ENCODE data around the gene MAG.

The MAG gene

DNA sequence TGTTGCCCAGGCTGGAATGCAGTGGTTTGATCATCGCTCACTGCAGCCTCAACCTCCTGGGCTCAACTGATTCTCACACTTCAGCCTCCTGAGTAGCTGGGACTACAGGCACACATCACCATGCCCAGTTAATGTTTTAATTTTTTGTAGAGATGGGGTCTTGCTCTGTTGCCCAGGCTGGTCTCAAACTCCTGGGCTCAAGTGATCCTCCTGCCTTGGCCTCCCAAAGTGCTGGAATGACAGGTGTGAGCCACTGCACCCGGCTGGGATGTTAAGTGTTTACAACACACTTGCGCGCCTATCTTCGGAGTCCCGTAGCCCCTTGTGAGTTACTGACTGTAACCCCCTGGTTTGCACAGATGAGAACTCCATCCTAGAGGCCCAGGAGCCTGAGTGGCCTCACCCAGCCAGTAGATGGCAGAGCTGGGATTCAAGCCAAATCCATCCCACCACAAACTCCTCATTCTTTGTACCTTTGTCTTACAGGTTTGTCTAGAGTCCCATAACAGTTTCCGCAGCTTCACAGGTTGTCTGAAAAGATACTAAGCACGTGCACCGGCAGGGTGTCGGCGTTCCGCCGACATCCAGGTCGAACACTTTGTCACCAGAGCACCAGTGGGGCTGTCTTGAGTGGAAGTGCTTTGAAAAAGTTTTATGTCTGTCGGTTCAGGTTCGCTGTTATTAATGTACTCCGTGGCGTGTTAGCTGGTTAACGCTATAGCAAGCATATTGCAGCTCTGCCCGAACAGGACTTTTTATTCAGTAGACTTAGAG is 14.7 kb downstream of the MAG start:
- Histone ChIP-seq H3K4me1 (ENCODE audit: control insufficient read depth, low read depth, low read length) (no peaks in the 10 kb centered on the region), H3K9ac (ENCODE audit: low read length) (no peak overlapping the region), H3K36me3 (ENCODE audit: control insufficient read depth, low read depth, low read length) (no peaks in the 10 kb centered on the region), H3K9me3 (ENCODE audit: control insufficient read depth, low read depth, low read length) (no peaks in the 10 kb centered on the region), H3K27ac (ENCODE audit: low read length) (no peak overlapping the region), H3K27me3 (ENCODE audit: control insufficient read depth, insufficient read depth, low read length) (no peaks in the 10 kb centered on the region), H3K4me3 (ENCODE audit: low read length) (no peak overlapping the region)

- Histone ChIP-seq H3K36me3 (ENCODE audit: control insufficient read depth, low read depth, low read length) (no peaks in the 10 kb centered on the region), H3K4me1 (ENCODE audit: control insufficient read depth, low read depth, low read length) (no peaks in the 10 kb centered on the region), H3K4me3 (ENCODE audit: low read length) (no peak overlapping the region), H3K27ac (ENCODE audit: low read length) (no peak overlapping the region), H3K9ac (ENCODE audit: low read length) (no peak overlapping the region), H3K9me3 (ENCODE audit: control insufficient read depth, low read depth, low read length) (no peaks in the 10 kb centered on the region), H3K27me3 (ENCODE audit: control insufficient read depth, insufficient read depth, low read length) (no peaks in the 10 kb centered on the region)
Observed at GRCh38 chr19:35307931-35308330, 16.0 kb downstream of the MAG start.

GRCh38 chr19:35308910-35309309 is 16.9 kb downstream of the MAG start:
- Histone ChIP-seq H3K27me3 (ENCODE audit: control insufficient read depth, insufficient read depth, low read length) (no peaks in the 10 kb centered on the region), H3K9me3 (ENCODE audit: control insufficient read depth, low read depth, low read length) (no peaks in the 10 kb centered on the region), H3K4me1 (ENCODE audit: control insufficient read depth, low read depth, low read length) (no peaks in the 10 kb centered on the region), H3K4me3 (ENCODE audit: low read length) (no peak overlapping the region), H3K27ac (ENCODE audit: low read length) (no peak overlapping the region), H3K36me3 (ENCODE audit: control insufficient read depth, low read depth, low read length) (no peaks in the 10 kb centered on the region), H3K9ac (ENCODE audit: low read length) (no peak overlapping the region)

DNA sequence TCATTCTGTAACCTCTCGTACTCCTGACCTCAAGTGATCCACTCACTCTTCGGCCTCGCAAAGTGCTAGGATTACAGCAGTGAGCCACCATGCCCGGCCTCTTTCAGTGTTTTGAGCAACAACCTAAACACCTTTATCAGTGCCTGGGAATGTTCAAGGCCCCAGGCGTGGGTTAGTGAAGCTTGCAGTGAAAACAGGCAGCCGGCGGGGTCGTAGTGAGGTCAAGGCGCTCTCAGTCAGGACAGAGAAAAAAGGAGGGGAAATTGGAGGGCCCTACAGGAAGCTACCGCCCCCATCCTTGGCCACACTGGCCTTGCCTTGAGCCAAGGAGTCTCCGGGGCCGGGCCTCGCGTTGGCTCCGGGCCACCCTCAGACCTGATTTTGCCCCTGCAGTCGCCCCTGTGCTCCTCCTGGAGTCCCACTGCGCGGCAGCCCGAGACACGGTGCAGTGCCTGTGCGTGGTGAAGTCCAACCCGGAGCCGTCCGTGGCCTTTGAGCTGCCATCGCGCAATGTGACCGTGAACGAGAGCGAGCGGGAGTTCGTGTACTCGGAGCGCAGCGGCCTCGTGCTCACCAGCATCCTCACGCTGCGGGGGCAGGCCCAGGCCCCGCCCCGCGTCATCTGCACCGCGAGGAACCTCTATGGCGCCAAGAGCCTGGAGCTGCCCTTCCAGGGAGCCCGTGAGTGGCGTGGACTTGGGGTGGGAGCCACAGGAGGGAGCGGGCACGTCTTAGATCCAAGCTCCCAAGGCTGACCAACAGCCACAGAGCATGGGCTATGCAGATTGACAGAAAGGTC is 17.7 kb downstream of the MAG start:
- H3K9ac ChIP-seq (ENCODE audit: low read length), result no peak overlapping the region
- no peaks in the 10 kb centered on the region for H3K36me3 ChIP-seq (ENCODE audit: control insufficient read depth, low read depth, low read length)
- H3K27me3 ChIP-seq (ENCODE audit: control insufficient read depth, insufficient read depth, low read length), result no peaks in the 10 kb centered on the region
- H3K4me1 ChIP-seq (ENCODE audit: control insufficient read depth, low read depth, low read length), result no peaks in the 10 kb centered on the region
- no peak overlapping the region for H3K4me3 ChIP-seq (ENCODE audit: low read length)
- H3K27ac ChIP-seq (ENCODE audit: low read length), result no peak overlapping the region
- no peaks in the 10 kb centered on the region for H3K9me3 ChIP-seq (ENCODE audit: control insufficient read depth, low read depth, low read length)

DNA sequence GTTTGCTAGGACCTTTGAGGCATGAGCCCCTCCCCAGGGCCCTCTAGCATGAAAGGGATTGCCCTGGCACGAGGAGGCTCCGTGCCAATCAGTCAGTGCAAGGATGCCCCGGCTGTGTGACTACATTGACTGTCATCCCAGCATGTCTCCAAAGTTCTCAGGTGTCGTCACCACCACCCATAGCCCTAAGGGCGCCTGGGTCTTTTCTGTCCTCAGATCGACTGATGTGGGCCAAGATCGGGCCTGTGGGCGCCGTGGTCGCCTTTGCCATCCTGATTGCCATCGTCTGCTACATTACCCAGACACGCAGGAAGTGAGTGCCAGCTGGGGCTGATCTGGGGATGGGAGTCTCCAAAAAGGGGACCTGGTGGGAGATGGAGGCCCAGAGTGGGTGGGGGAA is 18.4 kb downstream of the MAG start:
- no peaks in the 10 kb centered on the region for H3K36me3 ChIP-seq (ENCODE audit: control insufficient read depth, low read depth, low read length)
- H3K27me3 ChIP-seq (ENCODE audit: control insufficient read depth, insufficient read depth, low read length), result no peaks in the 10 kb centered on the region
- no peaks in the 10 kb centered on the region for H3K9me3 ChIP-seq (ENCODE audit: control insufficient read depth, low read depth, low read length)
- no peaks in the 10 kb centered on the region for H3K4me1 ChIP-seq (ENCODE audit: control insufficient read depth, low read depth, low read length)
- no peak overlapping the region for H3K9ac ChIP-seq (ENCODE audit: low read length)
- H3K27ac ChIP-seq (ENCODE audit: low read length), result no peak overlapping the region
- no peak overlapping the region for H3K4me3 ChIP-seq (ENCODE audit: low read length)

DNA sequence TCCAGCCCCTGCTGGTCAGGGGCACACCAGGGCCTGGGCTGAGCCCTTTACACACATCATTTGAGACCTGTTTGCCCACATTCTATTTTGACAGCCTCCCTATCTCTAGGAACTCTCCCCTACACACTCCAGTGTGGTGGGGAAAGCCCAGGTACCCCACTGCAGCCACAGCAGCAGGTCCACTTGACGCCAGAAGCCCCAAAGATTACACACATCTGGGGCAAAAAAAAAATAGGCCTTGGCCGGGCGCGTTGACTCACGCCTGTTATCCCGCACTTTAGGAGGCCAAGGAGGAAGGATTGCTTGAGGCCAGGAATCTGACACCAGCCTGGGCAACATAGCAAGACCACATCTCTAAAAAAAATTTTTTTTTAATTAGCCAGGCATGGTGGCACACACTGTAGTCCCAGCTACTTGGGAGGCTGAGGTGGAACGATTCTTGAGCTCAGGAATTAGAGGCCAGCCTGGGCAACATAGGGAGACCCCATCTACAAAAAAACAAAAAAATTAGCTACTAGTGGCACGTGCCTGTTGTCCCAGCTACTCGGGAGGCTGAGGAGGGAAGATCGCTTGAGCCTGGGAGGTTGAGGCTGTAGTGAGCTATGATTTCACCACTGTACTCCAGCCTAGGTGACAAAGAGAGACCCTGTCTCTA is 19.0 kb downstream of the MAG start:
- H3K9me3 ChIP-seq (ENCODE audit: control insufficient read depth, low read depth, low read length), result no peaks in the 10 kb centered on the region
- no peak overlapping the region for H3K4me3 ChIP-seq (ENCODE audit: low read length)
- no peak overlapping the region for H3K27ac ChIP-seq (ENCODE audit: low read length)
- no peaks in the 10 kb centered on the region for H3K27me3 ChIP-seq (ENCODE audit: control insufficient read depth, insufficient read depth, low read length)
- H3K9ac ChIP-seq (ENCODE audit: low read length), result no peak overlapping the region
- no peaks in the 10 kb centered on the region for H3K36me3 ChIP-seq (ENCODE audit: control insufficient read depth, low read depth, low read length)
- H3K4me1 ChIP-seq (ENCODE audit: control insufficient read depth, low read depth, low read length), result no peaks in the 10 kb centered on the region

- H3K9ac ChIP-seq (ENCODE audit: low read length), result no peak overlapping the region
Observed at GRCh38 chr19:35311901-35312665, 20.1 kb downstream of the MAG start.

GRCh38 chr19:35313587-35313986 is 21.6 kb downstream of the MAG start:
- Histone ChIP-seq H3K27ac (ENCODE audit: low read length) (no peak overlapping the region), H3K9me3 (ENCODE audit: control insufficient read depth, low read depth, low read length) (no peaks in the 10 kb centered on the region), H3K36me3 (ENCODE audit: control insufficient read depth, low read depth, low read length) (no peaks in the 10 kb centered on the region), H3K4me1 (ENCODE audit: control insufficient read depth, low read depth, low read length) (no peaks in the 10 kb centered on the region), H3K9ac (ENCODE audit: low read length) (no peak overlapping the region), H3K27me3 (ENCODE audit: control insufficient read depth, insufficient read depth, low read length) (no peaks in the 10 kb centered on the region), H3K4me3 (ENCODE audit: low read length) (no peak overlapping the region)

More at GRCh38 chr19:35311901-35312665, 20.1 kb downstream of the MAG start:
- Histone ChIP-seq H3K27ac (ENCODE audit: low read length) (no peak overlapping the region), H3K4me3 (ENCODE audit: low read length) (no peak overlapping the region), H3K9me3 (ENCODE audit: control insufficient read depth, low read depth, low read length) (no peaks in the 10 kb centered on the region), H3K36me3 (ENCODE audit: control insufficient read depth, low read depth, low read length) (no peaks in the 10 kb centered on the region), H3K4me1 (ENCODE audit: control insufficient read depth, low read depth, low read length) (no peaks in the 10 kb centered on the region), H3K27me3 (ENCODE audit: control insufficient read depth, insufficient read depth, low read length) (no peaks in the 10 kb centered on the region)

- H3K36me3 ChIP-seq (ENCODE audit: control insufficient read depth, low read depth, low read length), result no peaks in the 10 kb centered on the region
- no peak overlapping the region for H3K4me3 ChIP-seq (ENCODE audit: low read length)
- no peaks in the 10 kb centered on the region for H3K27me3 ChIP-seq (ENCODE audit: control insufficient read depth, insufficient read depth, low read length)
- H3K27ac ChIP-seq (ENCODE audit: low read length), result no peak overlapping the region
- no peaks in the 10 kb centered on the region for H3K9me3 ChIP-seq (ENCODE audit: control insufficient read depth, low read depth, low read length)
- no peaks in the 10 kb centered on the region for H3K4me1 ChIP-seq (ENCODE audit: control insufficient read depth, low read depth, low read length)
- no peak overlapping the region for H3K9ac ChIP-seq (ENCODE audit: low read length)
Observed at GRCh38 chr19:35314031-35314430, 22.1 kb downstream of the MAG start.

- Histone ChIP-seq H3K4me3 (ENCODE audit: low read length) (no peak overlapping the region), H3K4me1 (ENCODE audit: control insufficient read depth, low read depth, low read length) (no peaks in the 10 kb centered on the region), H3K36me3 (ENCODE audit: control insufficient read depth, low read depth, low read length) (no peaks in the 10 kb centered on the region), H3K27ac (ENCODE audit: low read length) (no peak overlapping the region), H3K9ac (ENCODE audit: low read length) (no peak overlapping the region), H3K27me3 (ENCODE audit: control insufficient read depth, insufficient read depth, low read length) (no peaks in the 10 kb centered on the region), H3K9me3 (ENCODE audit: control insufficient read depth, low read depth, low read length) (no peaks in the 10 kb centered on the region)
Observed at GRCh38 chr19:35314858-35315470, 23.0 kb downstream of the MAG start.

DNA sequence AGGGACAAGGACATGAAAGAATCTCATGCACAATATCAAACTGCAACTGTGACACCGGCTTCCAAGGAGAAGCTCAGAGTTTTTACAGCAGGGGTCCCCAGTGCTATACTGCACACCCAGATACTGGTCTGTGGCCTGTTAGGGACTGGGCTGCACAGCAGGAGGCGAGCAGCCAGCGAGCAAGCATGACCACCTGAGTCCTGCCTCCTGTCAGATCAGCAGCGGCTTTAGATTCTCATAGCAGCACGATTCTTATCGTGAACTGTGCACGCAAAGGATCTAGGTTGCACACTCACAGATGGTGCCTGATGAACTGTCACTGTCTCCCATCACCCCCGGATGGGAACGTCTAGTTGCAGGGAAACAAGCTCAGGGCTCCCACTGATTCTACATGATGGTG is 23.9 kb downstream of the MAG start:
- no peaks in the 10 kb centered on the region for H3K27me3 ChIP-seq (ENCODE audit: control insufficient read depth, insufficient read depth, low read length)
- H3K4me3 ChIP-seq (ENCODE audit: low read length), result no peak overlapping the region
- no peaks in the 10 kb centered on the region for H3K4me1 ChIP-seq (ENCODE audit: control insufficient read depth, low read depth, low read length)
- no peaks in the 10 kb centered on the region for H3K9me3 ChIP-seq (ENCODE audit: control insufficient read depth, low read depth, low read length)
- no peak overlapping the region for H3K9ac ChIP-seq (ENCODE audit: low read length)
- H3K36me3 ChIP-seq (ENCODE audit: control insufficient read depth, low read depth, low read length), result no peaks in the 10 kb centered on the region
- no peak overlapping the region for H3K27ac ChIP-seq (ENCODE audit: low read length)

Measured in iPS-18a (cell line).